Right lobe of liver (tissue), 6 donors: Measurements from ENCODE around the gene LIPJ. TPM values are rescaled to one million over a fixed set of nuclear protein-coding genes. Genes with fewer than 3 reads are reported as not detected.

Source experiments
- ATAC-seq, 4 donors: fragments of 200-7000 bp; cut with Tn5 transposase; one replicate each; pipeline ENCODE4 v1.9.1; 2020; ENCODE audit warnings: mild to moderate bottlenecking in 4 of 4, moderate library complexity in 4 of 4
- DNase-seq, 3 donors: peaks; one replicate each; pipeline ENCODE4 v3.0.0-alpha.2; 2020
- H3K27ac ChIP-seq, 3 donors: fragments of 200-600 bp; one replicate each; pipeline ENCODE4 v1.8.0; 2022
- H3K27me3 ChIP-seq, 2 donors: fragments of 200-600 bp; one replicate each; pipeline ENCODE4 v1.8.0; 2022
- H3K36me3 ChIP-seq, 4 donors: fragments of 200-600 bp; sonication (generic) in 1 of 4; one replicate each; pipeline versions ENCODE4 v1.5.1 to v1.8.0; 2017 to 2022; ENCODE audit warnings: control low read depth in 1 of 4
- H3K4me1 ChIP-seq, 4 donors: fragments of 200-600 bp; sonication (generic) in 1 of 4; one replicate each; pipeline versions ENCODE4 v1.5.1 to v1.8.0; 2017 to 2022; ENCODE audit warnings: control low read depth in 1 of 4
- H3K4me3 ChIP-seq, 3 donors: fragments of 200-600 bp; one replicate each; pipeline ENCODE4 v1.8.0; 2022
- H3K9me3 ChIP-seq, 4 donors: fragments of 200-600 bp; sonication (generic) in 1 of 4; one replicate each; pipeline versions ENCODE4 v1.5.1 to v1.8.0; 2017 to 2022; ENCODE audit warnings: control low read depth in 1 of 4
- CTCF ChIP-seq, 4 donors: fragments of 200-600 bp in 3 of 4; fragments of 450-650 bp in 1 of 4; IDR thresholded peaks; one replicate each; pipeline versions ENCODE4 v1.5.1 to v1.8.0; 2016 to 2022; ENCODE audit warnings: antibody characterized with exemption in 4 of 4, mild to moderate bottlenecking in 2 of 4
- POLR2A ChIP-seq: fragments of 450-650 bp; IDR thresholded peaks from one replicate; pipeline ENCODE4 v1.6.1; 2017; ENCODE audit warnings: antibody characterized with exemption, mild to moderate bottlenecking
- WGBS: methylation state at CpG from one replicate; pipeline ENCODE4 v1.1.6; 2018; ENCODE audit warnings: low coverage, low lambda C conversion rate; ENCODE audit not compliant: insufficient coverage; ENCODE audit errors: missing lambda C conversion rate; 5-methylcytosine and 5-hydroxymethylcytosine counted together
- intact Hi-C, 2 donors: fragments of 100-400 bp; cut with DNase I; formaldehyde crosslinking; loops; one replicate each; pipeline versions ENCODE4 v1.11.2 to v1.14.1; 2022
- total RNA-seq, 6 experiments: library from RNA; depleted of rRNA in 2 of 6; stranded (reverse); fragments of >200 nt in 2 of 6; fragmentation: NEBNext Ultra II Directional in 3 of 6; extraction: Animal tissue kit (Norgen Biotek cat#: 25700) in 3 of 6; gene quantifications; one replicate each; pipeline versions ENCODE4 v1.1.0 to v1.2.4, GENCODE V29; 2016 to 2023
- donor health status: DM: no; HTN: yes; CAD: no.
- donor health status: DM: no; HTN: no; CAD: no.
- donor health status: DM: no; HTN: no; CAD: no.
- donor health status: DM: no; HTN: yes; CAD: no.
- donor health status: DM: no; HTN: yes; CAD: no.

The LIPJ gene
- total RNA-seq, 6 experiments from 2014 or later = 0.06 to 0.42 (median 0.21) TPM

- H3K4me1 ChIP-seq = no peaks in the 10 kb centered on the region
- intact Hi-C loops = no loop called here
- no peaks in the 10 kb centered on the region for H3K36me3 ChIP-seq
- H3K4me3 ChIP-seq = no peak overlapping the region
- no peak for DNase-seq
- no peak for ATAC-seq
- WGBS = 36% methylated on average over 2 of the region's 2 CpGs
- no peak for TF ChIP-seq CTCF (IDR thresholded peaks at IDR 0.05)
- no peak for TF ChIP-seq POLR2A
- H3K9me3 ChIP-seq = peaks cover 0 to 4% (median 0%) of the 10 kb centered on the region in 4 donors
- H3K27ac ChIP-seq = no peak overlapping the region
- no peaks in the 10 kb centered on the region for H3K27me3 ChIP-seq
Measured at GRCh38 chr10:88640186-88640585, 53.6 kb downstream of the LIPJ start.

- intact Hi-C loops = no loop called here
- no peak for DNase-seq
- H3K36me3 ChIP-seq = no peaks in the 10 kb centered on the region
- H3K4me1 ChIP-seq = no peaks in the 10 kb centered on the region
- TF ChIP-seq POLR2A (no peak), CTCF (IDR thresholded peaks at IDR 0.05) (no peak)
- H3K9me3 ChIP-seq = peaks cover 0 to 4% (median 0%) of the 10 kb centered on the region in 4 donors
- ATAC-seq = no peak
- H3K4me3 ChIP-seq = no peak overlapping the region
- H3K27me3 ChIP-seq = no peaks in the 10 kb centered on the region
- 75% methylated on average over 6 of the region's 6 CpGs for WGBS
- H3K27ac ChIP-seq = no peak overlapping the region
Measured at GRCh38 chr10:88642209-88642608, 55.6 kb downstream of the LIPJ start.

GRCh38 chr10:88642963-88643362 lies 56.4 kb downstream of the LIPJ start:
- Histone ChIP-seq H3K9me3 (peaks cover 0 to 4% (median 0%) of the 10 kb centered on the region in 4 donors), H3K27me3 (no peaks in the 10 kb centered on the region), H3K27ac (no peak overlapping the region), H3K4me1 (no peaks in the 10 kb centered on the region), H3K4me3 (no peak overlapping the region), H3K36me3 (no peaks in the 10 kb centered on the region)
- no peak for TF ChIP-seq CTCF (IDR thresholded peaks at IDR 0.05)
- no peak for TF ChIP-seq POLR2A
- intact Hi-C loops = no loop called here
- DNase-seq (no peak), ATAC-seq (peak in 2 of 4 donors; percentile 40 to 60)

GRCh38 chr10:88647061-88647615 lies 60.6 kb downstream of the LIPJ start:
- H3K4me3 ChIP-seq = no peak overlapping the region
- no peaks in the 10 kb centered on the region for H3K36me3 ChIP-seq
- no peak for ATAC-seq
- intact Hi-C loops = no loop called here
- no peaks in the 10 kb centered on the region for H3K4me1 ChIP-seq
- no peak overlapping the region for H3K27ac ChIP-seq
- no peak for DNase-seq
- TF ChIP-seq POLR2A = no peak
- no peak for TF ChIP-seq CTCF (IDR thresholded peaks at IDR 0.05)
- 40% methylated on average over 2 of the region's 2 CpGs for WGBS
- no peaks in the 10 kb centered on the region for H3K9me3 ChIP-seq
- H3K27me3 ChIP-seq = no peaks in the 10 kb centered on the region

- ATAC-seq = no peak
- intact Hi-C loops = no loop called here
- DNase-seq = no peak
Measured at GRCh38 chr10:88651101-88651551, 64.6 kb downstream of the LIPJ start.

More at GRCh38 chr10:88651101-88651551, 64.6 kb downstream of the LIPJ start:
- no peaks in the 10 kb centered on the region for H3K36me3 ChIP-seq
- H3K9me3 ChIP-seq = no peaks in the 10 kb centered on the region
- no peak overlapping the region for H3K27ac ChIP-seq
- H3K4me1 ChIP-seq = no peaks in the 10 kb centered on the region
- H3K4me3 ChIP-seq = no peak overlapping the region
- TF ChIP-seq CTCF (IDR thresholded peaks at IDR 0.05) (no peak), POLR2A (no peak)
- no peaks in the 10 kb centered on the region for H3K27me3 ChIP-seq
